ENCODE data around the gene ARPP21.

GRCh38 chr3:35832140-35832571 lies 192.8 kb downstream of the ARPP21 start:
- TF ChIP-seq REST (tag by site-specific recombination; IDR thresholded peaks at IDR 0.05): no peak
- no peak for TF ChIP-seq PATZ1 (tag by site-specific recombination; IDR thresholded peaks at IDR 0.05)
- TF ChIP-seq ZNF549 (tag by site-specific recombination; IDR thresholded peaks at IDR 0.05): no peak
- TF ChIP-seq KLF16 (tag by site-specific recombination; IDR thresholded peaks at IDR 0.05): no peak
- no peak for TF ChIP-seq ZNF324 (tag by site-specific recombination; IDR thresholded peaks at IDR 0.05)
- TF ChIP-seq YY1 (tag by site-specific recombination; IDR thresholded peaks at IDR 0.05): no peak
- no peak for TF ChIP-seq ZNF555 (tag by site-specific recombination; conservative IDR thresholded peaks at IDR 0.05)
- TF ChIP-seq ZSCAN18 (tag by site-specific recombination; IDR thresholded peaks at IDR 0.05): no peak
- no peak for TF ChIP-seq ZNF184 (tag by site-specific recombination; IDR thresholded peaks at IDR 0.05)
